Liver (tissue), 3 donors: ENCODE measurements around the gene AEBP2.

Source experiments
- ATF3 ChIP-seq: IDR thresholded peaks from 2 replicates; pipeline ENCODE4 v1.6.1; 2016; ENCODE audit warnings: antibody characterized with exemption
- EGR1 ChIP-seq, 2 donors: IDR thresholded peaks; 2 replicates each; pipeline ENCODE4 v1.6.1; 2016 to 2018; ENCODE audit warnings: antibody characterized with exemption in 2 of 2, low read depth in 2 of 2
- FOXA1 ChIP-seq: IDR thresholded peaks from 2 replicates; pipeline ENCODE4 v1.6.1; 2016; ENCODE audit warnings: antibody characterized with exemption
- GABPA ChIP-seq, 2 donors: IDR thresholded peaks in 1 of 2; conservative IDR thresholded peaks in 1 of 2; 2 replicates each; pipeline ENCODE4 v1.6.1; 2016; ENCODE audit warnings: antibody characterized with exemption in 2 of 2, mild to moderate bottlenecking in 1 of 2, moderate library complexity in 1 of 2
- JUND ChIP-seq, 2 donors: IDR thresholded peaks; 2 replicates each; pipeline ENCODE4 v1.6.1; 2016; ENCODE audit warnings: antibody characterized with exemption in 2 of 2
- RAD21 ChIP-seq, 2 donors: IDR thresholded peaks; 2 replicates each; pipeline ENCODE4 v1.6.1; 2016; ENCODE audit warnings: antibody characterized with exemption in 2 of 2, mild to moderate bottlenecking in 2 of 2
- REST ChIP-seq: IDR thresholded peaks from 2 replicates; pipeline ENCODE4 v1.6.1; 2016; ENCODE audit warnings: antibody characterized with exemption, mild to moderate bottlenecking
- RXRA ChIP-seq, 2 donors: IDR thresholded peaks; 2 replicates each; pipeline ENCODE4 v1.6.1; 2017 to 2018; ENCODE audit warnings: antibody characterized with exemption in 2 of 2, mild to moderate bottlenecking in 1 of 2
- SP1 ChIP-seq: IDR thresholded peaks from 2 replicates; pipeline ENCODE4 v1.6.1; 2018; ENCODE audit warnings: antibody characterized with exemption, mild to moderate bottlenecking
- ZBTB33 ChIP-seq: IDR thresholded peaks from 2 replicates; pipeline ENCODE4 v1.6.1; 2016; ENCODE audit warnings: antibody characterized with exemption
- TF ChIP-seq, protein P1 (sequence below): fragments of 150-350 bp; IDR thresholded peaks from 2 replicates; pipeline ENCODE4 v1.5.1; 2017; ENCODE audit warnings: improper control_type of control experiment, low read depth, low read length; ENCODE audit not compliant: missing input control
- TF ChIP-seq, protein P2 (sequence below): IDR thresholded peaks from 2 replicates; pipeline ENCODE4 v1.6.1; 2016; ENCODE audit warnings: antibody characterized with exemption
- donor health status: healthy.
- donor health status: healthy.

DNA sequence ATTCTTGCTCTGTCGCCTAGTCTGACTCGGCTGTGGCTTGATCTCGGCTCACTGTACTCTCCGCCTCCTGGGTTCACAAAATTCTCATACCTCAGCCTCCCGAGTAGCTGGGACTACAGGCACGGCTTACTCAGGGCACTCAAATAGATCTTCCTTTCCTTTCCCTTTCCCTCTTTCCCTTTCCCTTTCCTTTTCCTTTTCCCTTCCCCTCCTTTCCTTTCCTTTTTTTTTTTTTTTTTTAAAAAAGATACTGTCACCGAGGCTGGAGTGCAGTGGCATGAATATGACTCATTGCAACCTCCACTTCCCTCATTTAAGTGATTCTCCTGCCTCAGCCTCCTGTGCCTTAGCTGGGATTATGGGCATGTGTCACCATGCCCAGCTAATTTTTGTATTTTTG, 86.0 kb downstream of the AEBP2 start:
- TF ChIP-seq, protein P1, sequence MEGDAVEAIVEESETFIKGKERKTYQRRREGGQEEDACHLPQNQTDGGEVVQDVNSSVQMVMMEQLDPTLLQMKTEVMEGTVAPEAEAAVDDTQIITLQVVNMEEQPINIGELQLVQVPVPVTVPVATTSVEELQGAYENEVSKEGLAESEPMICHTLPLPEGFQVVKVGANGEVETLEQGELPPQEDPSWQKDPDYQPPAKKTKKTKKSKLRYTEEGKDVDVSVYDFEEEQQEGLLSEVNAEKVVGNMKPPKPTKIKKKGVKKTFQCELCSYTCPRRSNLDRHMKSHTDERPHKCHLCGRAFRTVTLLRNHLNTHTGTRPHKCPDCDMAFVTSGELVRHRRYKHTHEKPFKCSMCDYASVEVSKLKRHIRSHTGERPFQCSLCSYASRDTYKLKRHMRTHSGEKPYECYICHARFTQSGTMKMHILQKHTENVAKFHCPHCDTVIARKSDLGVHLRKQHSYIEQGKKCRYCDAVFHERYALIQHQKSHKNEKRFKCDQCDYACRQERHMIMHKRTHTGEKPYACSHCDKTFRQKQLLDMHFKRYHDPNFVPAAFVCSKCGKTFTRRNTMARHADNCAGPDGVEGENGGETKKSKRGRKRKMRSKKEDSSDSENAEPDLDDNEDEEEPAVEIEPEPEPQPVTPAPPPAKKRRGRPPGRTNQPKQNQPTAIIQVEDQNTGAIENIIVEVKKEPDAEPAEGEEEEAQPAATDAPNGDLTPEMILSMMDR: no peak
- TF ChIP-seq EGR1 (IDR thresholded peaks at IDR 0.05; ENCODE audit: low read depth in 2 of 2): no peak
- TF ChIP-seq ZBTB33: no peak
- TF ChIP-seq REST: no peak
- TF ChIP-seq GABPA (IDR thresholded peaks at IDR 0.05 in 1 of 2, conservative IDR thresholded peaks at IDR 0.05 in 1 of 2): no peak
- TF ChIP-seq JUND (IDR thresholded peaks at IDR 0.05): no peak
- no peak for TF ChIP-seq ATF3
- TF ChIP-seq, protein P2, sequence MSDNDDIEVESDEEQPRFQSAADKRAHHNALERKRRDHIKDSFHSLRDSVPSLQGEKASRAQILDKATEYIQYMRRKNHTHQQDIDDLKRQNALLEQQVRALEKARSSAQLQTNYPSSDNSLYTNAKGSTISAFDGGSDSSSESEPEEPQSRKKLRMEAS: no peak
- TF ChIP-seq FOXA1: no peak
- TF ChIP-seq RXRA (IDR thresholded peaks at IDR 0.05): no peak
- no peak for TF ChIP-seq RAD21 (IDR thresholded peaks at IDR 0.05)
- no peak for TF ChIP-seq SP1
